ENCODE data around the gene PDE3B. TPM values are rescaled to one million over a fixed set of nuclear protein-coding genes. Genes with fewer than 3 reads are reported as not detected.

PDE3B gene
- polyA plus RNA-seq, 1 of the 3 experiments (the other 2 are of a cell fraction) = 0.26 TPM

DNA sequence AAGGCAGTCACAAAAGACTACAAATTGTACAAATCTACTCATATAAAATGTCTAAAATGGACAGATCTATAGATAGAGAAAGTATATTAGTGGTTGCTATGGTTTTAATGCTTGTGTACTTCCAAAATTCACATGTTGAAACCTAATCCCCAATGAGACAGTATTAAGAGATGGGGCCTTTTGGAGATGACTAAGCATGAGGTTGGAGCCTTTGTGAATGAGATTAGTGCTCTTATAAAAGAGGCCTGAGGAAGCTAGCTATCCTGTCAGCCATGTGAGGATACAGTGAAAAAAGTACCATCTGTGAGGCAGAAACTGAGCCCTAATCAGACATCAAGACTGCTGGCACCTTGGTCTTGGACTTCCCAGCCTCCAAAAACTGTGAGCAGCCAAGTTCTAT is 165.9 kb downstream of the PDE3B start:
- Histone ChIP-seq H3K9me2 (no peaks in the 10 kb centered on the region), H3K9ac (no peak overlapping the region), H3K4me2 (no peak overlapping the region), H3K79me2 (ENCODE audit: insufficient read depth) (no peaks in the 10 kb centered on the region), H3F3A (replicated peaks; ENCODE audit: insufficient read depth) (no peaks in the 10 kb centered on the region), H3K27me3 (ENCODE audit: insufficient read depth) (no peaks in the 10 kb centered on the region), H3K27ac (ENCODE audit: low read depth in 2 of 2, low read length in 1 of 2) (no peak overlapping the region), H2AFZ (ENCODE audit: low read depth) (no peak overlapping the region), H4K20me1 (ENCODE audit: insufficient read depth) (no peaks in the 10 kb centered on the region), H3K4me1 (ENCODE audit: control insufficient read depth in 1 of 2, insufficient read depth in 2 of 2, low read depth in 1 of 2, low read length in 1 of 2) (no peaks in the 10 kb centered on the region), H3K36me3 (replicated peaks in 1 of 2; ENCODE audit: control insufficient read depth in 1 of 2, insufficient read depth in 2 of 2, low read length in 1 of 2) (peaks cover 0 to 2% of the 10 kb centered on the region in 2 experiments), H3K9me3 (no peaks in the 10 kb centered on the region), H3K4me3 (ENCODE audit: low read depth in 2 of 2, low read length in 1 of 2) (no peak overlapping the region)
- CTCF ChIA-PET = no interaction called here
- TF ChIP-seq, protein P1, sequence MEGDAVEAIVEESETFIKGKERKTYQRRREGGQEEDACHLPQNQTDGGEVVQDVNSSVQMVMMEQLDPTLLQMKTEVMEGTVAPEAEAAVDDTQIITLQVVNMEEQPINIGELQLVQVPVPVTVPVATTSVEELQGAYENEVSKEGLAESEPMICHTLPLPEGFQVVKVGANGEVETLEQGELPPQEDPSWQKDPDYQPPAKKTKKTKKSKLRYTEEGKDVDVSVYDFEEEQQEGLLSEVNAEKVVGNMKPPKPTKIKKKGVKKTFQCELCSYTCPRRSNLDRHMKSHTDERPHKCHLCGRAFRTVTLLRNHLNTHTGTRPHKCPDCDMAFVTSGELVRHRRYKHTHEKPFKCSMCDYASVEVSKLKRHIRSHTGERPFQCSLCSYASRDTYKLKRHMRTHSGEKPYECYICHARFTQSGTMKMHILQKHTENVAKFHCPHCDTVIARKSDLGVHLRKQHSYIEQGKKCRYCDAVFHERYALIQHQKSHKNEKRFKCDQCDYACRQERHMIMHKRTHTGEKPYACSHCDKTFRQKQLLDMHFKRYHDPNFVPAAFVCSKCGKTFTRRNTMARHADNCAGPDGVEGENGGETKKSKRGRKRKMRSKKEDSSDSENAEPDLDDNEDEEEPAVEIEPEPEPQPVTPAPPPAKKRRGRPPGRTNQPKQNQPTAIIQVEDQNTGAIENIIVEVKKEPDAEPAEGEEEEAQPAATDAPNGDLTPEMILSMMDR (IDR thresholded peaks at IDR 0.05) = no peak
- no peak for TF ChIP-seq RAD21 (IDR thresholded peaks at IDR 0.05; ENCODE audit: low read length)
- TF ChIP-seq GATA2 (CRISPR knock-in tag; IDR thresholded peaks at IDR 0.05) = no peak
- TF ChIP-seq EZH2phosphoT487 (IDR thresholded peaks at IDR 0.05; ENCODE audit: borderline replicate concordance, low read depth) = no peak
- no peak for TF ChIP-seq MXI1 (IDR thresholded peaks at IDR 0.05; ENCODE audit: low read depth, low read length)
- no peak for TF ChIP-seq TAF1 (IDR thresholded peaks at IDR 0.05; ENCODE audit: borderline replicate concordance, low read depth, low read length)
- TF ChIP-seq, protein P2, sequence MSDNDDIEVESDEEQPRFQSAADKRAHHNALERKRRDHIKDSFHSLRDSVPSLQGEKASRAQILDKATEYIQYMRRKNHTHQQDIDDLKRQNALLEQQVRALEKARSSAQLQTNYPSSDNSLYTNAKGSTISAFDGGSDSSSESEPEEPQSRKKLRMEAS (IDR thresholded peaks at IDR 0.05; ENCODE audit: low read depth) = no peak
- no peak for TF ChIP-seq JUND (IDR thresholded peaks at IDR 0.05)
- no peak for TF ChIP-seq RFX5 (IDR thresholded peaks at IDR 0.05; ENCODE audit: low read length)
- TF ChIP-seq RCOR1 (IDR thresholded peaks at IDR 0.05; ENCODE audit: low read length) = no peak
- TF ChIP-seq EP300 (IDR thresholded peaks at IDR 0.05; ENCODE audit: borderline replicate concordance in 1 of 2, low read depth in 1 of 2, low read length in 1 of 2) = no peak
- TF ChIP-seq CHD2 (IDR thresholded peaks at IDR 0.05; ENCODE audit: low read length, partially characterized antibody) = no peak
- no peak for DNase-seq
- POLR2A ChIA-PET = no interaction called here

DNA sequence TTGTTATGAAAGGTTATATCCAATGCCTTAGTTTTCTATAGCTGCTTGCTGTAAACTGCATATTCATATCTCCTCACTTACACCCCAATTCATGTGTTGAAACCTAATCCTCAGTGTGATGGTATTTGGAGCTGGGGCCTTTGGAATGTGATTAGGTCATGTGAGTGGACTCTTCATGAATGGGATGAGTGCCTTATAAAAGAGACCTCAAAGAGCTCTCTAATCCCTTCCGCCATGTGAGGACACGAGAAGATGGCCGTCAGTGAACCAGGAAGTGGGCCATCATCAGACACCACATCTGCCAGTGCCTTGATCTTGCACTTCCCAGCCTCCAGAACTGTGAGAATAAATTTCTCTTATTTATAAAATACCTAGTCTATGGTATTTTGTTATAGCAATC is 169.2 kb downstream of the PDE3B start:
- H3K36me3 ChIP-seq (replicated peaks in 1 of 2; ENCODE audit: control insufficient read depth in 1 of 2, insufficient read depth in 2 of 2, low read length in 1 of 2) = no peaks in the 10 kb centered on the region
- H3K27me3 ChIP-seq (ENCODE audit: insufficient read depth) = no peaks in the 10 kb centered on the region
- no peak overlapping the region for H3K27ac ChIP-seq (ENCODE audit: low read depth in 2 of 2, low read length in 1 of 2)
- no peak overlapping the region for H3K4me3 ChIP-seq (ENCODE audit: low read depth in 2 of 2, low read length in 1 of 2)
- H4K20me1 ChIP-seq (ENCODE audit: insufficient read depth) = no peaks in the 10 kb centered on the region
- no peaks in the 10 kb centered on the region for H3F3A ChIP-seq (replicated peaks; ENCODE audit: insufficient read depth)
- no peaks in the 10 kb centered on the region for H3K79me2 ChIP-seq (ENCODE audit: insufficient read depth)
- ChIA-PET CTCF (interaction anchor here (0.9 to 1.0 kb wide), 2 partner anchors 10 to 95 kb away, joined by 3 read pairs; no protein-coding TSS in a partner anchor), POLR2A (no interaction called here)
- TF ChIP-seq, protein P3, sequence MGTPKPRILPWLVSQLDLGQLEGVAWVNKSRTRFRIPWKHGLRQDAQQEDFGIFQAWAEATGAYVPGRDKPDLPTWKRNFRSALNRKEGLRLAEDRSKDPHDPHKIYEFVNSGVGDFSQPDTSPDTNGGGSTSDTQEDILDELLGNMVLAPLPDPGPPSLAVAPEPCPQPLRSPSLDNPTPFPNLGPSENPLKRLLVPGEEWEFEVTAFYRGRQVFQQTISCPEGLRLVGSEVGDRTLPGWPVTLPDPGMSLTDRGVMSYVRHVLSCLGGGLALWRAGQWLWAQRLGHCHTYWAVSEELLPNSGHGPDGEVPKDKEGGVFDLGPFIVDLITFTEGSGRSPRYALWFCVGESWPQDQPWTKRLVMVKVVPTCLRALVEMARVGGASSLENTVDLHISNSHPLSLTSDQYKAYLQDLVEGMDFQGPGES (IDR thresholded peaks at IDR 0.05; ENCODE audit: low read depth, low read length) = no peak
- no peak for DNase-seq
- H3K9me2 ChIP-seq = no peaks in the 10 kb centered on the region
- no peak overlapping the region for H3K4me2 ChIP-seq
- no peak overlapping the region for H3K9ac ChIP-seq
- H2AFZ ChIP-seq (ENCODE audit: low read depth) = no peak overlapping the region
- H3K4me1 ChIP-seq (ENCODE audit: control insufficient read depth in 1 of 2, insufficient read depth in 2 of 2, low read depth in 1 of 2, low read length in 1 of 2) = no peaks in the 10 kb centered on the region
- H3K9me3 ChIP-seq = no peaks in the 10 kb centered on the region
- WGBS (ENCODE audit: low lambda C conversion rate) = 93% methylated on average over 3 of the region's 3 CpGs

Data from SK-N-SH (cell line).